IPS-18a (cell line): ENCODE measurements around the gene OOSP3.
"Not testable (repeated sequence)": the region's sequence is repeated elsewhere in the genome, so short reads cannot be mapped to it uniquely, and the experiment has no call there.

Experiments used
- H3K27ac ChIP-seq: one replicate; pipeline ENCODE4 v1.5.1; 2013; ENCODE audit warnings: low read length
- H3K27me3 ChIP-seq: one replicate; pipeline ENCODE4 v1.6.1; 2013; ENCODE audit warnings: mild to moderate bottlenecking, low read length; ENCODE audit not compliant: control insufficient read depth, insufficient read depth
- H3K36me3 ChIP-seq: one replicate; pipeline ENCODE4 v1.6.1; 2013; ENCODE audit warnings: low read depth, low read length; ENCODE audit not compliant: control insufficient read depth
- H3K4me1 ChIP-seq: one replicate; pipeline ENCODE4 v1.6.1; 2013; ENCODE audit warnings: low read depth, low read length; ENCODE audit not compliant: control insufficient read depth
- H3K4me3 ChIP-seq: one replicate; pipeline ENCODE4 v1.5.1; 2013; ENCODE audit warnings: low read length
- H3K9ac ChIP-seq: one replicate; pipeline ENCODE4 v1.6.1; 2013; ENCODE audit warnings: mild to moderate bottlenecking, low read length, moderate library complexity
- H3K9me3 ChIP-seq: one replicate; pipeline ENCODE4 v1.6.1; 2013; ENCODE audit warnings: low read depth, low read length; ENCODE audit not compliant: control insufficient read depth

Gene OOSP3

GRCh38 chr11:59877325-59877724 is 1.3 kb upstream of the OOSP3 start:
- Histone ChIP-seq H3K9ac (no peak overlapping the region), H3K36me3 (no peaks in the 10 kb centered on the region), H3K4me3 (no peak overlapping the region), H3K27ac (no peak overlapping the region), H3K27me3 (no peaks in the 10 kb centered on the region), H3K4me1 (no peaks in the 10 kb centered on the region), H3K9me3 (no peaks in the 10 kb centered on the region)

DNA sequence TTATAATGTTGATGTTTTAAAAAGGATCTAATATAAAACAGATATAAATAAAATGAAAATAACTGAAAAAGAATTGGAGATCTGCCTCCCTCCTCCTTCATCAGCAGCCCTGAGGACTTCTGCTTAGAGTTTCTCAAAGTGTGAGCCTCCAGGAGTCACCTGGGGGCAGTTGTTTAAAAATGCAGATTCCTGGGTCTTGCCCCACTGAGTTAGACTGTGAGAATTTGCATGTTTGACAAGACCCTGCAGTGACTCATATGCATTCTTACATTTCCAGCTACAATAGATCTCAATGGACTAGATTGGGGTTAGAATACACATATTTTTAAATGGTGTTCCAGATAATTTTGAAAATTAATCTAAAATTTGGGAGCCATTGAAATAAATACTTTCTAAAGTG is 798 bp upstream of the OOSP3 start:
- Histone ChIP-seq H3K27ac (no peak overlapping the region), H3K9ac (no peak overlapping the region), H3K9me3 (no peaks in the 10 kb centered on the region), H3K4me1 (no peaks in the 10 kb centered on the region), H3K36me3 (no peaks in the 10 kb centered on the region), H3K4me3 (no peak overlapping the region), H3K27me3 (no peaks in the 10 kb centered on the region)

GRCh38 chr11:59879567-59879966 is 985 bp downstream of the OOSP3 start:
- no peak overlapping the region for H3K4me3 ChIP-seq
- no peak overlapping the region for H3K9ac ChIP-seq
- no peaks in the 10 kb centered on the region for H3K36me3 ChIP-seq
- H3K27ac ChIP-seq = no peak overlapping the region
- H3K9me3 ChIP-seq = no peaks in the 10 kb centered on the region
- H3K4me1 ChIP-seq = no peaks in the 10 kb centered on the region
- no peaks in the 10 kb centered on the region for H3K27me3 ChIP-seq

DNA sequence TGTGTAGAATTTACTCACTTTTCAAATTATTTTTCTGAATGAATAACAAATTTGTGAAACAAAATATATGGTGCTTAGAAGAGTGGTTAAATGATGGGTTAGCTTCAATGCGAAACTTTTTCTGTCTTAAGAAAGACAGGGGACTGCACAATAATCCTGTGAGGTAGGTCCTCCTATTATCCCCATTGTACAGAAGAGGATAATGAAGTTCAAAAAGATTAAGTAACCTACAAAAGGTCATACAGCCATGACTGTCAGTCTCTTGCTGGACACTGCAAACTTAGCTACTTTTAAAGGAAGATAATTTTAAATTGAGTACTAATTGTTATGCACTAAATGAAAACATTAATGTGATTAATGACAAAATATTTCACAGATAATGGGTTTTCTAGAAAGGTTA is 5.0 kb downstream of the OOSP3 start:
- no peak overlapping the region for H3K4me3 ChIP-seq
- no peaks in the 10 kb centered on the region for H3K4me1 ChIP-seq
- H3K9me3 ChIP-seq = no peaks in the 10 kb centered on the region
- H3K27ac ChIP-seq = no peak overlapping the region
- no peak overlapping the region for H3K9ac ChIP-seq
- H3K36me3 ChIP-seq = no peaks in the 10 kb centered on the region
- no peaks in the 10 kb centered on the region for H3K27me3 ChIP-seq

GRCh38 chr11:59887156-59887555 is 8.6 kb downstream of the OOSP3 start:
- not testable (repeated sequence) for H3K36me3 ChIP-seq, H3K9ac ChIP-seq, H3K4me1 ChIP-seq, H3K27me3 ChIP-seq, H3K27ac ChIP-seq, H3K9me3 ChIP-seq, H3K4me3 ChIP-seq

DNA sequence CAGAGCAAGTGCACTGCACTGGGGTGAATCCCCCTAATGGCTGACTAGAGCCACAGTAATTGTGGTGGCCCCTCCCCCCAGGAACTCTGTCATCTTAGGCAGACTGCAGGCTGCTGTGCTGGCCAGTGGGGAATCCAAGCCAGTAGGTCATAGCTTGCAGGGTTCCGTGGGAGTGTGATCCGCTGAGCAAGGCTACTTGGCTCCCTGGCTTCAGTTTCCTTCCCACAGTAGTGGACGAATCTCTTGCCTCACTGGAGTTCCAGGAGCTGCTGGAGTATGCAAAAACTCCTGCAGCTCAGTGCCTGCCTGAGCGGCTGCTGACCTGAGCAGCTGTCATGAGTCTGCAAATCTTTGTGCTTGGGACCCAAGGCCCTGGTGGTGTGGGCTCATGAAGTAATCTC is 13.2 kb downstream of the OOSP3 start:
- no peaks in the 10 kb centered on the region for H3K27me3 ChIP-seq
- no peak overlapping the region for H3K9ac ChIP-seq
- H3K36me3 ChIP-seq = no peaks in the 10 kb centered on the region
- H3K27ac ChIP-seq = peak overlapping the region; percentile 30
- peaks cover 11% of the 10 kb centered on the region for H3K4me1 ChIP-seq
- H3K9me3 ChIP-seq = no peaks in the 10 kb centered on the region
- no peak overlapping the region for H3K4me3 ChIP-seq

- Histone ChIP-seq H3K4me3 (no peak overlapping the region), H3K27ac (no peak overlapping the region), H3K9me3 (no peaks in the 10 kb centered on the region), H3K36me3 (no peaks in the 10 kb centered on the region), H3K4me1 (peaks cover 11% of the 10 kb centered on the region), H3K27me3 (no peaks in the 10 kb centered on the region), H3K9ac (no peak overlapping the region)
Observed at GRCh38 chr11:59894616-59895015, 16.0 kb downstream of the OOSP3 start.

- H3K9ac ChIP-seq = no peak overlapping the region
Observed at GRCh38 chr11:59898046-59898445, 19.5 kb downstream of the OOSP3 start.

DNA sequence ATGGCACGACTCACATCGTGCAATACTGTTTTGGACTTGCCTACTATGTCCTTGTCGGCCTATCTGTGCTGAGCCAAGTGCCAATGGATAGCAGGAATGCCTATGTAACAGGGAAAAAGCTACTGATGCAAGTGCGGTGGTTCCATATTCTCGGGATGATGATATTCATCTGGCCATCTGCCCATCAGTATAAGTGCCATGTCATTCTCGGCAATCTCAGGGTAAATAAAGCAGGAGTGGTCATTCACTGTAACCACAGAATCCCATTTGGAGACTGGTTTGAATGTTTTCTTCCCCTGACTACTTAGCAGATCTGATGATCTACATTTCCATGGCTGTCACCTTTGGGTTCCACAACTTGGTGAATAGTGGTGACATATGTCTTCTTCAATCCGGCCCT is 20.1 kb downstream of the OOSP3 start:
- Histone ChIP-seq H3K4me1 (no peaks in the 10 kb centered on the region), H3K27me3 (no peaks in the 10 kb centered on the region), H3K9me3 (no peaks in the 10 kb centered on the region), H3K9ac (no peak overlapping the region), H3K4me3 (no peak overlapping the region), H3K36me3 (no peaks in the 10 kb centered on the region), H3K27ac (no peak overlapping the region)

More at GRCh38 chr11:59898046-59898445, 19.5 kb downstream of the OOSP3 start:
- no peaks in the 10 kb centered on the region for H3K27me3 ChIP-seq
- no peaks in the 10 kb centered on the region for H3K36me3 ChIP-seq
- no peaks in the 10 kb centered on the region for H3K9me3 ChIP-seq
- H3K4me3 ChIP-seq = no peak overlapping the region
- H3K27ac ChIP-seq = no peak overlapping the region
- no peaks in the 10 kb centered on the region for H3K4me1 ChIP-seq

- H3K36me3 ChIP-seq = no peaks in the 10 kb centered on the region
- no peaks in the 10 kb centered on the region for H3K9me3 ChIP-seq
- H3K27ac ChIP-seq = no peak overlapping the region
- no peaks in the 10 kb centered on the region for H3K27me3 ChIP-seq
- no peak overlapping the region for H3K4me3 ChIP-seq
- no peaks in the 10 kb centered on the region for H3K4me1 ChIP-seq
- no peak overlapping the region for H3K9ac ChIP-seq
Observed at GRCh38 chr11:59899532-59899931, 20.9 kb downstream of the OOSP3 start.

DNA sequence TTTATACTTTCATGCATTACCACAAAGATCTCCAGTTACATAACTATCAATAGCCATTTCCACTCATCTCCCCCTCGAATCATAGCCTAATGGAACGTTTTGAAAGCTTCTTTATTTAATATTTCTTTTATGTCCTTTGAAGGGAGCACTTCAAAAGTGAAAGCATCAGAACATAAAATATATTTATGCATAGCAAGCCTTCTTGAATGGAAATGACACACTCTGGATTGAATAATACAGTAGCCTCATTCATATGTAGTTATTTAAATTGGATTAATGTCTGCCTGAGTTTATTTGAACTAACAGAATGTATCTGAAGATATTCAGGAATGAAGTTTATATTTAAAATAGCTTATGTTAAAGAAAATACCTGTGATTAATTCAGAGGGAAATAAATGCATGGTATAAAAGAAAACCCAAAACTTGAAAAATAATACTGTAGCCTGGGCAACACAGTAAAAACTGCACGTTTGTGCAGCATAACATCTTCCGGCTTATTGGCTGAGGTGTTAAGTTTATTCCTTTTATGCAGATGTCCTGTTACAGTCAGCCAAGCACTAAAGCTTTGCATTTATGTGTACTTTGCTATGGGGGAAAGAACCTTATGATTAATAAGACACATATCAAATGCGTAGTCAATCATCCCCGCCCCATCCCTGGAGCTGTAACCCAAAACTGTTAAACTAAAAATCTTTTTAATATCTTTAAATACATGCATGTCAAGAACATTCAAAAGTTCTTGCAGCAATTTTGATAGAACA is 22.0 kb downstream of the OOSP3 start:
- no peak overlapping the region for H3K27ac ChIP-seq
- no peak overlapping the region for H3K4me3 ChIP-seq
- H3K9me3 ChIP-seq = no peaks in the 10 kb centered on the region
- no peaks in the 10 kb centered on the region for H3K4me1 ChIP-seq
- H3K27me3 ChIP-seq = no peaks in the 10 kb centered on the region
- no peaks in the 10 kb centered on the region for H3K36me3 ChIP-seq
- no peak overlapping the region for H3K9ac ChIP-seq

GRCh38 chr11:59901306-59901705 is 22.7 kb downstream of the OOSP3 start:
- Histone ChIP-seq H3K9ac (no peak overlapping the region), H3K27me3 (no peaks in the 10 kb centered on the region), H3K9me3 (no peaks in the 10 kb centered on the region), H3K4me3 (no peak overlapping the region), H3K27ac (no peak overlapping the region), H3K36me3 (no peaks in the 10 kb centered on the region), H3K4me1 (no peaks in the 10 kb centered on the region)
